ENCODE measurements around the gene DLEC1.

The DLEC1 gene

GRCh38 chr3:37990527-37990926 is 48.5 kb upstream of the DLEC1 start, which contains the start of gene VILL (continued):
- TF ChIP-seq ESRRG (CRISPR knock-in tag; IDR thresholded peaks at IDR 0.05), result no peak

- TF ChIP-seq GLIS3 (CRISPR knock-in tag; IDR thresholded peaks at IDR 0.05), result no peak
- ATAC-seq, result no peak
Measured at GRCh38 chr3:37991109-37991508, 47.9 kb upstream of the DLEC1 start.

GRCh38 chr3:37991823-37992222 is 47.2 kb upstream of the DLEC1 start:
- TF ChIP-seq GLIS3 (CRISPR knock-in tag; IDR thresholded peaks at IDR 0.05) (no peak), ARNTL (CRISPR knock-in tag; IDR thresholded peaks at IDR 0.05; ENCODE audit: borderline replicate concordance, low read depth) (no peak), ZFP3 (CRISPR knock-in tag; IDR thresholded peaks at IDR 0.05) (no peak), CSRNP3 (CRISPR knock-in tag; IDR thresholded peaks at IDR 0.05) (no peak), ZNF565 (CRISPR knock-in tag; conservative IDR thresholded peaks at IDR 0.05; ENCODE audit: low read depth) (no peak), ZFP30 (CRISPR knock-in tag; IDR thresholded peaks at IDR 0.05) (no peak), SNAI2 (CRISPR knock-in tag; IDR thresholded peaks at IDR 0.05) (no peak), TOX (CRISPR knock-in tag; IDR thresholded peaks at IDR 0.05; ENCODE audit: borderline replicate concordance) (no peak), ZC3H10 (CRISPR knock-in tag; IDR thresholded peaks at IDR 0.05) (no peak), TSHZ2 (CRISPR knock-in tag; IDR thresholded peaks at IDR 0.05) (no peak)
- ATAC-seq, result no peak

- no peak for TF ChIP-seq ZFP3 (CRISPR knock-in tag; IDR thresholded peaks at IDR 0.05)
- no peak for TF ChIP-seq CREB5 (CRISPR knock-in tag; IDR thresholded peaks at IDR 0.05; ENCODE audit: low read depth)
- TF ChIP-seq GLIS3 (CRISPR knock-in tag; IDR thresholded peaks at IDR 0.05), result no peak
- no peak for TF ChIP-seq ZNF565 (CRISPR knock-in tag; conservative IDR thresholded peaks at IDR 0.05; ENCODE audit: low read depth)
- no peak for ATAC-seq
Measured at GRCh38 chr3:37992271-37993066, 46.5 kb upstream of the DLEC1 start.

- ATAC-seq, result no peak
Measured at GRCh38 chr3:37993067-37993455, 45.9 kb upstream of the DLEC1 start.

More at GRCh38 chr3:37993067-37993455, 45.9 kb upstream of the DLEC1 start:
- TF ChIP-seq TSHZ2 (CRISPR knock-in tag; IDR thresholded peaks at IDR 0.05) (no peak), CSRNP3 (CRISPR knock-in tag; IDR thresholded peaks at IDR 0.05) (no peak), ZNF565 (CRISPR knock-in tag; conservative IDR thresholded peaks at IDR 0.05; ENCODE audit: low read depth) (no peak), TCF4 (CRISPR knock-in tag; IDR thresholded peaks at IDR 0.05; ENCODE audit: borderline replicate concordance) (no peak), ESRRG (CRISPR knock-in tag; IDR thresholded peaks at IDR 0.05) (no peak)

Data from SK-N-SH treated with all-trans-retinoic acid at 6 μM for 48 hours (cell line).